ENCODE data around the gene GSK3A. TPM values are rescaled to one million over a fixed set of nuclear protein-coding genes. Genes with fewer than 3 reads are reported as not detected.

The GSK3A gene
- total and polyA plus RNA-seq, 2 donors = 8.4 to 56.9 TPM

- no peak for DNase-seq (ENCODE audit: extremely low spot score)
- Histone ChIP-seq H3K4me1 (ENCODE audit: insufficient read depth) (no peaks in the 10 kb centered on the region), H3K36me3 (ENCODE audit: insufficient read depth) (peaks cover 12% of the 10 kb centered on the region), H3K4me3 (ENCODE audit: low read depth, low read length) (no peak overlapping the region), H3K27ac (ENCODE audit: low read depth) (no peak overlapping the region)
- WGBS = 87% methylated on average over 1 of the region's 1 CpG
Measured at GRCh38 chr19:42226886-42227285, 15.5 kb downstream of the GSK3A start.

- Histone ChIP-seq H3K4me1 (ENCODE audit: insufficient read depth) (peaks cover 2% of the 10 kb centered on the region), H3K27ac (ENCODE audit: low read depth) (no peak overlapping the region), H3K36me3 (ENCODE audit: insufficient read depth) (peaks cover 12% of the 10 kb centered on the region), H3K4me3 (ENCODE audit: low read depth, low read length) (no peak overlapping the region)
- WGBS = 95% methylated on average over 33 of the region's 33 CpGs
- DNase-seq (ENCODE audit: extremely low spot score) = no peak
Measured at GRCh38 chr19:42225718-42226292, 16.6 kb downstream of the GSK3A start.

- Histone ChIP-seq H3K4me1 (ENCODE audit: insufficient read depth) (peaks cover 2% of the 10 kb centered on the region), H3K27ac (ENCODE audit: low read depth) (no peak overlapping the region), H3K36me3 (ENCODE audit: insufficient read depth) (peaks cover 12% of the 10 kb centered on the region), H3K4me3 (ENCODE audit: low read depth, low read length) (no peak overlapping the region)
- DNase-seq (ENCODE audit: extremely low spot score) = no peak
- WGBS = 95% methylated on average over 37 of the region's 37 CpGs
Measured at GRCh38 chr19:42224940-42225717, 17.3 kb downstream of the GSK3A start.

GRCh38 chr19:42220751-42221097, 21.7 kb downstream of the GSK3A start:
- H3K36me3 ChIP-seq (ENCODE audit: insufficient read depth) = peaks cover 8% of the 10 kb centered on the region
- H3K4me1 ChIP-seq (ENCODE audit: insufficient read depth) = peaks cover 6% of the 10 kb centered on the region
- 1% methylated on average over 6 of the region's 6 CpGs for WGBS
- no peak for DNase-seq (ENCODE audit: extremely low spot score)
- H3K27ac ChIP-seq (ENCODE audit: low read depth) = no peak overlapping the region
- H3K4me3 ChIP-seq (ENCODE audit: low read depth, low read length) = peak overlapping the region; percentile 71

- DNase-seq (ENCODE audit: extremely low spot score) = peak; percentile 89
- peak within 1 kb of the TSS; percentile 33 for H3K27ac ChIP-seq (ENCODE audit: low read depth)
- H3K4me3 ChIP-seq (ENCODE audit: low read depth, low read length) = peak within 1 kb of the TSS; percentile 71
- peaks cover 6% of the 10 kb centered on the region for H3K4me1 ChIP-seq (ENCODE audit: insufficient read depth)
- under 1% methylated on average over 53 of the region's 53 CpGs for WGBS
- H3K36me3 ChIP-seq (ENCODE audit: insufficient read depth) = peaks cover 4% of the 10 kb centered on the region
Measured at GRCh38 chr19:42219812-42220750, 22.3 kb downstream of the GSK3A start, which contains the start of gene ZNF526. Gene ZNF526 (plus strand): TSS chr19:42220312. CDS start chr19:42224404, 4,092 bp downstream.

GRCh38 chr19:42217520-42218437, 24.6 kb downstream of the GSK3A start, which contains the start of gene DEDD2:
Gene DEDD2 (minus strand): TSS chr19:42217677. CDS start chr19:42217007, 670 bp downstream.
- peak; percentile 86 for DNase-seq (ENCODE audit: extremely low spot score)
- peak within 1 kb of the TSS; percentile 93 for H3K4me3 ChIP-seq (ENCODE audit: low read depth, low read length)
- peak within 1 kb of the TSS; percentile 88 for H3K27ac ChIP-seq (ENCODE audit: low read depth)
- WGBS = 17% methylated on average over 57 of the region's 57 CpGs
- peaks cover 6% of the 10 kb centered on the region for H3K4me1 ChIP-seq (ENCODE audit: insufficient read depth)
- no peaks in the 10 kb centered on the region for H3K36me3 ChIP-seq (ENCODE audit: insufficient read depth)

GRCh38 chr19:42216653-42217519, 25.5 kb downstream of the GSK3A start:
- no peak for DNase-seq (ENCODE audit: extremely low spot score)
- Histone ChIP-seq H3K36me3 (ENCODE audit: insufficient read depth) (no peaks in the 10 kb centered on the region), H3K4me1 (ENCODE audit: insufficient read depth) (peaks cover 6% of the 10 kb centered on the region), H3K4me3 (ENCODE audit: low read depth, low read length) (peak overlapping the region; percentile 93), H3K27ac (ENCODE audit: low read depth) (peak overlapping the region; percentile 88)
- WGBS = 3% methylated on average over 79 of the region's 79 CpGs

GRCh38 chr19:42214810-42215485, 27.5 kb downstream of the GSK3A start:
- Histone ChIP-seq H3K27ac (ENCODE audit: low read depth) (no peak overlapping the region), H3K36me3 (ENCODE audit: insufficient read depth) (no peaks in the 10 kb centered on the region), H3K4me1 (ENCODE audit: insufficient read depth) (peaks cover 3% of the 10 kb centered on the region), H3K4me3 (ENCODE audit: low read depth, low read length) (no peak overlapping the region)
- 85% methylated on average over 11 of the region's 11 CpGs for WGBS
- DNase-seq (ENCODE audit: extremely low spot score) = no peak

GRCh38 chr19:42212886-42213285, 29.5 kb downstream of the GSK3A start:
- no peak overlapping the region for H3K27ac ChIP-seq (ENCODE audit: low read depth)
- H3K36me3 ChIP-seq (ENCODE audit: insufficient read depth) = peaks cover 3% of the 10 kb centered on the region
- WGBS = 92% methylated on average over 1 of the region's 1 CpG
- peaks cover 1% of the 10 kb centered on the region for H3K4me1 ChIP-seq (ENCODE audit: insufficient read depth)
- DNase-seq (ENCODE audit: extremely low spot score) = no peak
- no peak overlapping the region for H3K4me3 ChIP-seq (ENCODE audit: low read depth, low read length)

GRCh38 chr19:42208612-42209011, 33.8 kb downstream of the GSK3A start:
- H3K4me1 ChIP-seq (ENCODE audit: insufficient read depth) = no peaks in the 10 kb centered on the region
- no peak overlapping the region for H3K27ac ChIP-seq (ENCODE audit: low read depth)
- DNase-seq (ENCODE audit: extremely low spot score) = no peak
- 92% methylated on average over 11 of the region's 11 CpGs for WGBS
- peaks cover 6% of the 10 kb centered on the region for H3K36me3 ChIP-seq (ENCODE audit: insufficient read depth)
- H3K4me3 ChIP-seq (ENCODE audit: low read depth, low read length) = no peak overlapping the region

- DNase-seq (ENCODE audit: extremely low spot score) = no peak
Measured at GRCh38 chr19:42207767-42208271, 34.6 kb downstream of the GSK3A start.

More at GRCh38 chr19:42207767-42208271, 34.6 kb downstream of the GSK3A start:
- Histone ChIP-seq H3K27ac (ENCODE audit: low read depth) (no peak overlapping the region), H3K4me3 (ENCODE audit: low read depth, low read length) (no peak overlapping the region), H3K4me1 (ENCODE audit: insufficient read depth) (no peaks in the 10 kb centered on the region), H3K36me3 (ENCODE audit: insufficient read depth) (peaks cover 7% of the 10 kb centered on the region)
- WGBS = 79% methylated on average over 6 of the region's 6 CpGs

Data from urinary bladder (tissue), 4 donors.